K562 (cell line): Measurements from ENCODE around the gene DCAF16. TPM values are rescaled to one million over a fixed set of nuclear protein-coding genes. Genes with fewer than 3 reads are reported as not detected.

Experiments used
- BRD4 ChIP-seq: fragments of 200-600 bp; sonication (generic); IDR thresholded peaks from 2 replicates; pipeline ENCODE4 v1.6.1; 2017; ENCODE audit warnings: inconsistent platforms
- CBFA2T2 ChIP-seq: fragments of 450-650 bp; conservative IDR thresholded peaks from 2 replicates; pipeline ENCODE4 v1.6.1; 2017; ENCODE audit warnings: mild to moderate bottlenecking
- E2F6 ChIP-seq, 2 experiments: IDR thresholded peaks; 2 replicates each; pipeline ENCODE4 v1.6.1; 2011; ENCODE audit warnings: borderline replicate concordance in 1 of 2, control low read depth in 1 of 2, low read depth in 1 of 2, low read length in 1 of 2, mild to moderate bottlenecking in 1 of 2, mixed read lengths in 1 of 2, moderate library complexity in 1 of 2; ENCODE audit not compliant: insufficient read depth in 1 of 2, insufficient read length in 1 of 2, poor library complexity in 1 of 2, severe bottlenecking in 1 of 2; ENCODE audit errors: extremely low read depth in 1 of 2
- FIP1L1 ChIP-seq: fragments of 200-400 bp; formaldehyde crosslinking; IDR thresholded peaks from 2 replicates; pipeline ENCODE4 v1.6.1; 2018; ENCODE audit warnings: mild to moderate bottlenecking, low read depth, low read length; ENCODE audit not compliant: poor library complexity, severe bottlenecking
- FOXK1 ChIP-seq: sonication (generic); formaldehyde crosslinking; IDR thresholded peaks from 2 replicates; pipeline ENCODE4 v1.8.0; 2022; ENCODE audit warnings: missing genetic modification reagents, mild to moderate bottlenecking, borderline replicate concordance
- FOXO4 ChIP-seq: fragments of 450-650 bp; formaldehyde crosslinking; IDR thresholded peaks from 2 replicates; pipeline ENCODE4 v1.4.0; 2020; ENCODE audit warnings: mild to moderate bottlenecking, moderate library complexity
- ID3 ChIP-seq, 2 experiments: fragments of 250-450 bp in 1 of 2; fragments of 450-650 bp in 1 of 2; sonication (Bioruptor Pico) in 1 of 2; IDR thresholded peaks; 2 replicates each; pipeline versions ENCODE4 v1.6.1 to v1.8.0; 2016 to 2021; ENCODE audit warnings: mild to moderate bottlenecking in 2 of 2, moderate library complexity in 2 of 2, missing compliant biosample characterization in 1 of 2, missing genetic modification characterization in 1 of 2
- MEIS2 ChIP-seq: fragments of 450-650 bp; IDR thresholded peaks from 2 replicates; pipeline ENCODE4 v1.6.1; 2014; ENCODE audit warnings: mild to moderate bottlenecking; ENCODE audit not compliant: partially characterized antibody
- MITF ChIP-seq: IDR thresholded peaks from 2 replicates; pipeline ENCODE4 v1.6.1; 2014; ENCODE audit warnings: antibody characterized with exemption
- NR3C1 ChIP-seq: sonication (generic); formaldehyde crosslinking; IDR thresholded peaks from 2 replicates; pipeline ENCODE4 v1.8.1; 2022; ENCODE audit warnings: missing genetic modification reagents
- SP2 ChIP-seq: IDR thresholded peaks from 2 replicates; pipeline ENCODE4 v1.6.1; 2011; ENCODE audit warnings: mild to moderate bottlenecking, low read depth, low read length, moderate library complexity; ENCODE audit not compliant: poor library complexity, severe bottlenecking; ENCODE audit errors: extremely low read depth
- SPI1 ChIP-seq: IDR thresholded peaks from 2 replicates; pipeline ENCODE4 v1.6.1; 2011; ENCODE audit warnings: low read depth, low read length, control low read depth, borderline replicate concordance
- TAF7 ChIP-seq: fragments of 450-650 bp; IDR thresholded peaks from 2 replicates; pipeline ENCODE4 v1.6.1; 2016; ENCODE audit warnings: missing genetic modification characterization, missing compliant biosample characterization
- TGIF2 ChIP-seq: sonication (generic); formaldehyde crosslinking; IDR thresholded peaks from 2 replicates; pipeline ENCODE4 v1.8.1; 2022; ENCODE audit warnings: mild to moderate bottlenecking, missing genetic modification reagents, moderate library complexity
- UBTF ChIP-seq, 2 experiments: IDR thresholded peaks; 2 replicates each; pipeline ENCODE4 v1.6.1; 2012; ENCODE audit warnings: improper control_type of control experiment in 2 of 2, low read depth in 2 of 2, low read length in 2 of 2, borderline replicate concordance in 1 of 2
- ZBTB7A ChIP-seq: IDR thresholded peaks from 2 replicates; pipeline ENCODE4 v1.6.1; 2011; ENCODE audit warnings: low read depth, mild to moderate bottlenecking, low read length, moderate library complexity, borderline replicate concordance; ENCODE audit not compliant: control insufficient read depth
- ZNF124 ChIP-seq: sonication (generic); formaldehyde crosslinking; IDR thresholded peaks from 2 replicates; pipeline ENCODE4 v1.8.1; 2022; ENCODE audit warnings: missing genetic modification reagents
- ZNF232 ChIP-seq: sonication (generic); formaldehyde crosslinking; IDR thresholded peaks from 2 replicates; pipeline ENCODE4 v1.8.0; 2022; ENCODE audit warnings: mild to moderate bottlenecking, missing genetic modification reagents
- ZNF316 ChIP-seq: fragments of 450-650 bp; IDR thresholded peaks from 2 replicates; pipeline ENCODE4 v1.6.1; 2016
- ZNF695 ChIP-seq: fragments of 450-650 bp; formaldehyde crosslinking; IDR thresholded peaks from 2 replicates; pipeline ENCODE4 v1.4.0; 2020; ENCODE audit warnings: mild to moderate bottlenecking, moderate library complexity
- ZNF766 ChIP-seq: fragments of 200-800 bp; sonication (Bioruptor generic); conservative IDR thresholded peaks from 2 replicates; pipeline ENCODE4 v1.6.1; 2016; ENCODE audit warnings: missing genetic modification characterization, missing compliant biosample characterization
- polyA plus RNA-seq, 8 experiments: library from polyadenylated mRNA; depleted of rRNA in 4 of 8; stranded (reverse) in 5 of 8; unstranded in 3 of 8; fragments of >200 nt; fragmentation: Nextera tagmentation in 2 of 8; fragmentation: Illumina TruSeq in 1 of 8; extraction: Ambion mirVana in 2 of 8; extraction: Trizol in 1 of 8; gene quantifications; 2 replicates each; pipeline versions ENCODE4 v1.2.1 to v1.2.3, GENCODE V29; 2011 to 2014; ENCODE audit warnings: inconsistent platforms in 1 of 8, missing spikeins in 1 of 8
- total RNA-seq, 7 experiments: library from RNA; depleted of rRNA in 6 of 7; stranded (reverse); fragments of >200 nt in 6 of 7; fragmentation: Illumina TruSeq in 2 of 7; extraction: Trizol in 2 of 7; gene quantifications; 2 replicates each; pipeline versions ENCODE4 v1.2.1 to v1.2.3, GENCODE V29; 2011 to 2021; ENCODE audit warnings: low replicate concordance in 1 of 7

The DCAF16 gene
- total and polyA plus RNA-seq, 9 of the 15 experiments (the other 6 are each of a cell fraction or from before 2014, with no cell fraction given) = 20.5 to 82.8 (median 67.8) TPM

- TF ChIP-seq TGIF2 = peak; percentile 6; the same call in 1 of the 2 replicates
- TF ChIP-seq SP2 = no peak
- peak; percentile 11; the same call in 1 of the 2 replicates for TF ChIP-seq ZNF232 (CRISPR knock-in tag)
- TF ChIP-seq MEIS2 = no peak
- TF ChIP-seq UBTF (IDR thresholded peaks at IDR 0.05; ENCODE audit: borderline replicate concordance in 1 of 2, low read depth in 2 of 2, low read length in 2 of 2) = peak in 1 of 2 experiments; percentile 47; a peak in 1 of 4 replicates
- no peak for TF ChIP-seq TAF7
- no peak for TF ChIP-seq FOXO4 (CRISPR knock-in tag)
- no peak for TF ChIP-seq BRD4
- no peak for TF ChIP-seq FOXK1 (CRISPR knock-in tag)
- TF ChIP-seq NR3C1 = peak; percentile 86; the same call in 1 of the 2 replicates
- TF ChIP-seq ZNF766 = 0 out of 2 replicates have a peak, but pooled peaks have one; percentile 26
- TF ChIP-seq ID3 (CRISPR knock-in tag; IDR thresholded peaks at IDR 0.05) = no peak
- no peak for TF ChIP-seq ID3 (tag; IDR thresholded peaks at IDR 0.05)
- no peak for TF ChIP-seq ZBTB7A
- no peak for TF ChIP-seq ZNF124 (CRISPR knock-in tag)
- TF ChIP-seq ZNF316 = no peak
- TF ChIP-seq FIP1L1 = no peak
- TF ChIP-seq ZNF695 (CRISPR knock-in tag) = no peak
- peak in 1 of 2 experiments; percentile 18 for TF ChIP-seq E2F6 (IDR thresholded peaks at IDR 0.05; ENCODE audit: borderline replicate concordance in 1 of 2, extremely low read depth in 1 of 2, insufficient read depth in 1 of 2, insufficient read length in 1 of 2, low read depth in 1 of 2, low read length in 1 of 2, poor library complexity in 1 of 2, severe bottlenecking in 1 of 2)
- TF ChIP-seq CBFA2T2 = no peak
- no peak for TF ChIP-seq SPI1
- TF ChIP-seq MITF = no peak
Observed at GRCh38 chr4:17811078-17811603, 584 bp upstream of the DCAF16 start (continued).
